GM21737 (cell line): ENCODE data around the gene UMAD1.

Source experiments
- ATAC-seq: cut with Tn5 transposase; IDR thresholded peaks from one replicate; pipeline ENCODE4 v1.9.1; 2021; ENCODE audit warnings: mild to moderate bottlenecking, moderate library complexity; ENCODE audit not compliant: unreplicated experiment

The UMAD1 gene

DNA sequence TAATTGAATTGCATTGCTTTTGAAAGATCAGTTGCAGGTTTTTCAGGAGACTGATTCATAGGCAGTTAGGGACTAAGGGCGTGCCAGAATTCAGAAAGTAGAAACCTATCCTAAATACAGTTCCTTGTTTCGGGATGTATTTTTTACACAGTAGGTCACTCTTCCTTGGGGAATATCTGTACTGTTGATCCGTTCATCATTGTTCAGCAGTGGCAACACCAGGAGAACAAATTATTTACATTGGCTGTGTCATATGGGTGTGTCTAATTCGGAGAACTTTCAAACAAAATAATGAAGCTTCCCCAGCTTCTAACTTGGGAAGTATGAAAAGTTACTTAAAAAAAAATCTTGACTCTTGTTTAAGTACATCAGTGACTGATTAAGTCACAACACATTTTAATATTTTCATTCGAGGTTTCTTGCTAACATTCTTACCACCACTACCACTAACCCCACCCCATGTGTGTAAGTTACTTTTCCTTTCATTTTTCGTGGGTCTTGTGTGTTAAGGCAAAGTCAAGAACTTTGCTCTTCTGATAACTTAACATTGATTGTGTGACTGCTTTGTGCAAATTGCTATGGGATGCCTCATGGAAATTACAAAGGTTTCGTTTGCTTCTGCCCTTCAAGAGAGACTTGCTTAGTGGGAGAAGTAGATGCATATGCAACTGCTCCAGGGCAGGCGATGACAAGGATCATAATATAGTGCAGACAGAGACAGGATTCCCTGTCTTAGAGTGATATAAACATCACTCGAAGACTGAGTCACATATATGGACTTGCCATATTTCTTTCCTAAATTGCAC, 121.6 kb downstream of the UMAD1 start:
- ATAC-seq: peak; percentile 68

DNA sequence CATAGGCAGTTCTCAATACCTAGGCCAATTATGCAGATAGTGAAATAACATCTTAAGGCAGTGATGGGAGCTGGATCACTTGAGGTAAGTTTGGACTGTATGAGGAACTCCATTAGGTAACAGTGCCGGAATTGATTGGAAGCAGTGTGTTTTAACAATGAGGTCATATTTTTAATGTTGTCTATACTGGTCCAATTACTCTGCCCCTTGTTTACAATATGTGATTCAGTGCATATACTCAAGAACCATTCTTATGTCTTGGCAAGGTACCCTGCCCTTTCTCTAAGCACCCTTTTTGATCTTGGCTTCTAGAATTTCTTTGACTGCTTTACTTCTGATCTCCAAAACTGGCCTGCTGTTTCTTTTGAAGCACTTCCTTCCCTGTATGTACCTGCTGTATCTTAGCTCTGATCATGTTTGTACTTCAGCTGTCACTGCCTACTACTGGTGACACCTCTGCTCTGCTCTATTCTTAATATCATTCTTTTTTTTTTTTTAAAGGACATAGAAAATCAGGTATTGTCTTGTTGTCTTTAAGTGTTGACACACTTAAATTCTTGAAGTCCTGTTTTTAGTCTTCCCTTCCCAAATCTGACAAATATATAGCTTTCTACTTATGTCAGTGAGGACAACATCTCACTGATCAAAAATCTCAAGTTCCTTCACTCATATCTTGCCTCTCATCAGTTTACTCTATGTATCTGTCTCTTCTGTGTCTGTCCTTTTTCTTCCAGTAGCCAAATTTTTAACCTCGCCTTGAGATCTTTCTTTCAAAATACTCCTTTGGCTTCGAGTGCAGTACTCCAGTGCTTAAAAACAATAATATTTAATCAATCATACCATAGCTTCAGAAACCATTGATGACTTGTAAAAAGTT, 124.2 kb downstream of the UMAD1 start:
- no peak for ATAC-seq

DNA sequence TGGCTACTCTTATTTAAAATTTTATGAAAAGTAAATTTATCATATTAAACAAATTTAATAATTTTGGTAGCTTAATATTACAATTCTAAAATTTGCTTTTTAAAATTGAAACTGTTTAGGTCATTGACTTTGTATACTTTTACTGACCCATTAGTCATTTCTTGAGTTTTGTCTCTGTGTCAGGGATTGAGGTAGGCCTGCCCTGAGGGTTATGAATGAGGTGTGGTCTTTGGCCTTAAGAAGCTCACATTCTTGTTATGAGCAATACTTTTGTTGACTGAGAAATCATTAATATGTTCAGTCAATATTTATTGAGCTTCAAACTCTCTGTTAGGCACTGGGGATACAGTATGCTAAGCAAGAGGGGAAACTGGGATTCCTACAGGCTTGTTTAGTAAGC, 124.9 kb downstream of the UMAD1 start:
- ATAC-seq: peak; percentile 53

DNA sequence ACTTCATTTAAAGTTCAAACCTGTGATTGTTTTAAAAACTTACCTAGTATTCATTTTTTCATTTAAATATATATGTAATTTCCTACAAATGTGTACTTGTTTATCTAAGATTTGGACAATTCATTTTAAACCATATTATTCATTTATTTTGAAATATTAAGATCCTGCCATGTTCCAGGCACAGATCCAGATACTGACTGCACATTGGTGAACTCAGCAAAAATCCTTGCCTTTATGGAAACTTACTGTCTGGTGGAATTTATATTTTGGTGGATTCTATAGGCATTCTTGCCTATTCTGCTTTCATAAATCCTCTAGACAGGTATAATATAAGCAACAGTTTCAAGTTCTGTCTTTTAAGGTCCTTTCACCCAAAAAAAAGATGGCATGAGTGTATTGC, 126.1 kb downstream of the UMAD1 start:
- ATAC-seq: no peak

GRCh38 chr7:7768977-7769709, 128.6 kb downstream of the UMAD1 start:
- ATAC-seq: no peak

DNA sequence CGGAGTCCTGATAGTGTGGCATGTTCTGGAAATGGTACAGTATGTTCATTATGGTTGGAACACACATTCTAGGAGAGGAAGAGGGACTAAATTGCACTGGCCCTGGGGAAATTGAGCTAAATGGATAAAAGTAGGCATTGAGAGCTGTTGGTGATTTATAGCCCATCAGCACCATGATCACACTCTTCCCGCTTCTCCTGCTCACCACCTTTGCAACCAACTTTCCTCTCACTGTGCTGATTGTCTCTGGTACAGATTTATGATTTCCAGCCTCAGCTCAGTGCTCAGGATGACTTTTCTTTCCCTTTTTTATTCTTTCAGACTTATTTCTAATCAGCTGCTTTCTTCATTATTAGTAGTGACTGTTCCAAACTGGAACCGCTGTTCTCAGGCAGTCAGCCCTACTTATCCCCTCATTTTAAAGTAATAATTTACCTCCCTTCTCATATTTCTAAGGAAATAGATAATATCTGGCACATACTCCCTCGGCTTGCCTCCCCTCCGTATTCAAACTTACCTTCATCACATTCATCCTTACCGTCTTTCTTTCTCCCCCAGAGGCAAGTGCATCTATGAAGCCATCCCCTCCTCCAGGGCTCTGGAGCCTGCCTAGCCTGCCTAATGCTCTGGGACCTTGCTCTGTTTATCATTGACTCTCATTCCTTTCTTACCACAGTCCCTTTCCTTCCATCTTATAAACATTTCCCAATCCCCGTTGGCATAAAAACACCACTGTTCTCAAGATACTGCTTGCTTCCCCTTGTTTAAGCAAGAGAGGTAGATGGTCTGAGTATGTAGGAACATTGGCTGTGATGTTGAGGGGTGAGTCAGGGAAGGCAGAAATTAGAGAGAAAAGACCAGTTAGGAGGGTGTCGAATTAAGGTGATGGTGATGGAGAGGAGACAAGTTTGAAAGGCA, 129.4 kb downstream of the UMAD1 start:
- ATAC-seq: no peak

DNA sequence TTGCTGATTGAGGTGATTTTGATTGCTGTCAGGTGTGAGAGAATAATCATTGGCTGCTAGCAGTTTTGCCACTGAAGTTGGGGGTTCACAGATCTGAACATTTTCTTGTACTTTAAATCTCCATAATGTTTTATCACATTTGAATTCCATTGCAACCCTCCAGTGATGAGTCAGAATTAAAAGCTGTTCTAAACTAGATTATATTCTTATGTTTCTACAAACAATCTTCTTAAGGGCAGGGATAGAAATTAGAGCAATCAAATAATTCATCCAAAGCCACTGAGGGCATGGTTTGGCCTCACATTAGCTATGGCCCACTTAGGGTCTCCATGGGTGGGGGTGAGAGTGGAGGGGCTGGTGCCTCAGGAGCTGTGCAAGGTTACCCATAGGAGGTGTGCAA, 130.9 kb downstream of the UMAD1 start:
- no peak for ATAC-seq

GRCh38 chr7:7772397-7772821, 131.9 kb downstream of the UMAD1 start:
- no peak for ATAC-seq

DNA sequence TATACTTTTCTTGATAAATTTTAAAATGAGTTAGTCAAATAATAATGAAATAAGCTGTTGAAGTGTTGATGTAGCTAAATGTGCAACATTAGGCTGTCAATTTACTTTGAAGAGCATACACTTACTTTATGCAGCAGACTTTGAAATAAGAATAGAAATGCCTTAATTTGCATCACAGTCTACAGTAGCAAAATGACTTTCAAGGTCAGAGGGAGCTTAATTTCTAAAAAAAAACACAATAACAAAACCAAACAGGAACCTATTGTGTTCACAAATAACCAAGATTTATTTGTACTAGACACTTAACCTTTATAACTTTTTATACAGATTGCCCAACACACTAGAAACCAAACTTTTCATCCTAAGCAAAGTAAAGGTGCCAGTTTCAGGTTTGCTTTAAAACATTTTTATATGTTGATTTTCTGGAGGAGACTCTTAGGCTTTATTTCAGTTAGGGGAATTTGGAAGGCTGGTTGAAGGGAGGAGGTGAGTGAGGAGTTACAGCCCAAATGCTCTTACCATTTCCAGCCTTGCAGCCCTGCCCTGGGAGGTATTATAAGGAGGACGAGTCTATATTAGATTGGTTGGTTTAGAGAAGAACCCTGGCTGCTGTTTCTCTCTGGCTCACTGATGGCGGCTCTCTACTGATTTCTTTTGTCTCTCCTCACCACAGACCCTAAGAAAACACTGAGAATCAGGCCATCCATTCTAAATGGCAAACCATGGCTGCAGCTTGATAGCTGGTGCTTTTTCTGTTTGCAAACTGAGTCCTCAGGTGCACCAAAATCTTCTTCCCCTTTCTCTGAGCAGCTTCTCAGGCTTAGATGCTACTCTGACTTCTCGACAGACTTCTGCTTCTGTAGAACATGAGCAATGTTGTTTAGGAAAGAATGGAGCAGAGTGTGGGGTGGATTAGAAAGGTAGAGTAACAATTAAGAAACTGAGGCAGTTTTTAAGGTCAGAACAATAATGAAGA, 133.1 kb downstream of the UMAD1 start:
- no peak for ATAC-seq

DNA sequence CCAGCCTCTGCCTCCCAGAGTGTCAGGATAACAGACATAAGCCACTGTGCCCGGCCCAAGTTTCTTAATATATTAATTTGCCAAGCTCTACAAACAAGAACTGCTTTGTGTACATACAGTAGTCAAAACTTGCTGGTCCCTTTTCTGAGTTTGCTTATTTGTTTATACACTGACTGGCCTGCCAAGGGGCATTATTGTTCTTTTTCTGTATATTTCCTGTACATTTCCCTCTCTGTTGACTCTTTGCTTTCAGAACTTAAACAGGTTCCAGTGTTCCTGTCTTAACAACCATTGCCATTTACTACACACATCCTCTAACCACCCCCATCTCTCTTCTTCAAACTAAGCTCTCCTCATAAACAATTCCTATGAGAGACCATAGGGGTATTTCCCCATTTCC, 139.3 kb downstream of the UMAD1 start:
- ATAC-seq: no peak

DNA sequence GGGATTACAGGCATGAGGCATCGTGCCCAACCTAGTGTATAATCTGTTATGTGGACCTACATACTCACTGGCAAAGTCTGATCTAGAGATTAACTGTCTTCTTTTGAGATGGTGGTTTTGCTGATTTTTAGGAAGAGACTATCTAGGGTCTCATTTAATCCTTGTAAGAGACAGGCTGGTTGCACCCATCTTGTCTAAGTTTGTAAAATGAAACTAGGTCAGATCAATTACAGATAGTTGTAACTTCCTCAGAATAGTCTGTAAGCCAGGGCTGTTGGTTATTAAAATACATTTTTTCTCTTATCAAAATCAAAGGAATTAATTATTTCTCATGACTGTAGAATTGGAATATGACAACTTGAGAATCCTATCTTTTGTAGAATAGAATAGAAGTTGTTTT, 142.4 kb downstream of the UMAD1 start:
- ATAC-seq: no peak

DNA sequence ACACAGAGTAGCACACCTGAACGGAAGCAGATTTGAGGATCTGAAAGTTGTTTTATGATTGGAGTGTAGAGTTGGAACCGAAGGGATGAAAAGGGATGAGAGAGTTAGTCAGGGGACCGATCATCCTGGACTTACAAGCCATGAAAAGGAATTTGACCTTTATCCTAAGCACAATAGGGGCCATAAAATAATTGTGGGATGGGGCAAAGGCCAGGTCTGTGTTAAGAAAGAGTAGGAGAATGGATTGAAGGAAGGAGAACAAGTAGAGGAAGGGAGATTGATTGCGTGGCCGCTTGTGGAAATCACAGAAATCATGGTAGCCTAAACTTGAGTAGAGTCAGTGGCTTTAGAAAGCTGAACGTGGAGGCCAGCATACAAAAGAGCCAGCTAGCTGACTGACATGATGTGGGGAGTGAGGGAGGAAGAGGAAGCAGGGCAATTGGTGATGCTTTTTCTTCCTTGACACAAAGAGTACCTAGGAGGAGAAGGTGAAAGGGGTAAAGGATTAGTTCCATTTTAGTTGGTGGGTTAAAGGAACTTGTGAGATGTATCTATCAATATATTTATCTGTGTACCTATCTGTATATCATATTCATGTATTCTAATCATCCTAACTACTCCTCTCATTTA, 144.9 kb downstream of the UMAD1 start:
- no peak for ATAC-seq

- no peak for ATAC-seq
Measured at GRCh38 chr7:7786595-7786994, 146.0 kb downstream of the UMAD1 start.

GRCh38 chr7:7789551-7789988, 149.0 kb downstream of the UMAD1 start:
- peak; percentile 77 for ATAC-seq

DNA sequence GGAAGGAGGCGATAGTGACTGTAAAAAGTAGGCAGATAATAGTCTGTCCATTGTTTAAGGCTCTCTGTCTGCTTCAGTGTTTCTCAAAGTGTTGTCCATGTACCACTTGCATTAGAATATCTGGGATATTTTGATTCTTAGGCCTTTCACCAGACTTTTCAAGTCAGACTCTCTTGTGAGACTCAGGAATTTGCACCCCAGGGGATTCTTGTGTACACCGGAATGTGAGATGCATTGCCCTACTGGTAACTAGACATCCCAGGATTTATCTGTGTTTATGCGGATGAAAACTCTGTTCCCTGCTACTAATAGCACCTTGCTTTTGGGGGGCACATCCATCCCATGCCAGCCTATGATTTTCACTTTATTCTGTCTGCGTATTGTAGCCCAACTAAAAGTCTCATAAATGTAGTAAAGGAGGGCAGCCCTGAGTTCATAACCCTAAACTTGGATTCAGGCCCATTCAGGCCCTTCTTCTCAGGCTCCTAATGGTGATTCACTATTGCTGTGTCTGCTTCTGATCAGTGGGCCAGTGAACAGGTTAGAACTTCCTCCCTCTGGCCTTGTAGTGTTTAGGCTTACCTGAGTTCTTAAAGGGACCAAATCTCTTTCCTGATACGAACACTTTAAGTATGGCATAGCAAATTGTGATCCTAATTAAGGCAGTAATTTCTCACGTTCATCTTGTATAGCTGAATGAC, 149.6 kb downstream of the UMAD1 start:
- peak; percentile 14 for ATAC-seq

DNA sequence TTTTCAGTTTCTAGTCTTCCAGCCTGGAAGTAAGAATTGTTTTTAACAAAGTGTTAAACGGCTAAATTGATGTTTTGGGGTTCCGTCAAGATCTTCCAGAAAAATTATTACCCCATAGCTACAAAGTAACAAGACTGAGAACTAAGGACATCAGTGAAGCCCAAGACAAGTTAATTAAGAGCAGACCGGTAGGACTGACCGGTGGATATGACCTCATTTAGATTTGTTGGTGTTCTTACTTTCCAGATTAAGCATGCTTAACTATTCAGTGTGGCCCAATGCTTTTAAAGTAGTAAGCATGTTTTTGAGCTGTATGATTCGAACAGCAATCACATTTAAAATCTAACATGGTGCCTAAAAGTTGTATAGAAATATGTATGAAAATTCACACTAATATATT, 151.0 kb downstream of the UMAD1 start:
- no peak for ATAC-seq

DNA sequence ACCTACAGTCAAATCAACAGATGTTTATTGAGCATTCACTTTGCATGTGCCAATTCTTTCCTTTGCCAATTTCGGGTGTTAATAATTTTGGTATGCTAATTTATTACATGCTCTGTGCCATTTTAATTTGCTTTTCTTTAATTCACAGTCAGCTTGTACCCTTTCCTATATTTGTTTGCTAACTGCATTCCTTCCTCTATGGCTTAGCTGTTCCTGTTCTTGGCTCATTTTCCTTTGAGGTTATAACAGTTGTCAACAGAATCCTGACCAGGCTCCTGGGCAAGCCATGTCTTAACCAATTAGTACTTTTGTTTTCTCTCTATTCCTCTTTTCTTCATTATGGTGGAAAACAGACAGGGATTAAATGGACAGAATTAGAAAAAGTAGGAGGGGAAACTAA, 151.5 kb downstream of the UMAD1 start:
- no peak for ATAC-seq

DNA sequence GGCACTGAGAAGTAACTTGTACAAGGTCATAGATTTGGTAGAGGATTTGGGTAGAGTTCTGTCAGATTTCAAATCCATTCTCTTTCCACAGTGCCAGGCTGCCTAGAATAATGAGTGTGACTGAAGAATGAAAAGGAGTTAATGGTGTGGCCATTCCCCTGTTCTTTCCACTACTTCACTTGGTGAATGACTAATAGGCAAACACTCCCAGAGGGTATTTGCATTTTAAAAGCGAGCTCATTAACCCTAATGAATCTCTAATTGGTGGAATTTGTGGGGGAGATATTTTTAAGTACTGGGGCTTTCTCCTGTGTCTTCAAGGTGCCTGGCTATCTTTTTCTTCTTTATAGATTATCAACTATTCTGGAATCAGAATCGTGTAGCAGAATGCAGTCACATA, 152.7 kb downstream of the UMAD1 start:
- ATAC-seq: no peak
